Measurements from ENCODE around the gene ZFP1. TPM values are rescaled to one million over a fixed set of nuclear protein-coding genes. Genes with fewer than 3 reads are reported as not detected.

The ZFP1 gene
- total and polyA plus RNA-seq, 2 of the 4 experiments (the other 2 are of a cell fraction) = 3.8 to 16.0 TPM

DNA sequence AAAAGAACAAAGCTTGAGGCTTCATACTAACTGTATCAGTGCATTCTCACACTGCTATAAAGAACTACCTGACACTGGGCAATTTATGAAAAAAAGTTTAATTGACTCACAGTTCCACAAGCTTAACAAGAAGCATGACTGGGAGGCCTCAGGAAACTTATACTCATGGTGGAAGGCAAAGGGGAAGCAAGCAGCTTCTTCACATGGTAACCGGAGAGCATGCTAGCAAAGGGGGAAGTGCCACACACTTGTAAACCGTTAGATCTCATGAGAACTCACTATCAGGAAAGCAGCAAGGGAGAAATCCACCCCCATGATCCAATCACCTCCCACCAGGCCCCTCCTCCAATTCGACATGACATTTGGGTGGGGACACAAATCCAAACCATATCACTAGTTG lies 33.3 kb downstream of the ZFP1 start:
- Histone ChIP-seq H3K9ac (ENCODE audit: low read depth, low read length) (no peak overlapping the region), H3K4ac (ENCODE audit: low read depth, low read length) (no peak overlapping the region), H2AK5ac (ENCODE audit: low read depth, low read length) (no peak overlapping the region), H2BK20ac (ENCODE audit: low read depth, low read length) (no peak overlapping the region), H3K56ac (ENCODE audit: extremely low read depth, insufficient read depth, low read length) (no peak overlapping the region), H2BK15ac (ENCODE audit: low read depth, low read length) (no peak overlapping the region), H3K9me1 (ENCODE audit: insufficient read depth, low read length) (no peaks in the 10 kb centered on the region), H3K4me3 (ENCODE audit: insufficient read depth, low read depth, low read length) (no peak overlapping the region), H2AFZ (replicated peaks; ENCODE audit: low read length, poor library complexity) (no peak overlapping the region), H3K4me2 (ENCODE audit: low read depth, low read length) (no peak overlapping the region), H3K36me3 (ENCODE audit: control insufficient read depth, insufficient read depth, low read length) (no peaks in the 10 kb centered on the region), H2AK9ac (replicated peaks; ENCODE audit: low read depth, low read length, poor library complexity) (no peak overlapping the region), H3K27ac (ENCODE audit: insufficient read depth, low read length) (no peak overlapping the region), H3K23ac (ENCODE audit: low read depth, low read length) (no peak overlapping the region), H3K9me3 (ENCODE audit: control insufficient read depth, insufficient read depth, low read length) (peaks cover 5% of the 10 kb centered on the region), H4K5ac (ENCODE audit: low read depth, low read length) (no peak overlapping the region), H3K79me1 (ENCODE audit: low read depth in 1 of 2, low read length in 2 of 2) (no peaks in the 10 kb centered on the region), H3K18ac (ENCODE audit: low read depth, low read length) (no peak overlapping the region), H4K91ac (ENCODE audit: insufficient read depth, low read depth, low read length) (no peak overlapping the region), H2BK120ac (ENCODE audit: low read depth, low read length) (no peak overlapping the region), H4K20me1 (ENCODE audit: insufficient read depth, low read length) (no peaks in the 10 kb centered on the region), H3K27me3 (ENCODE audit: control insufficient read depth, insufficient read depth, low read length) (no peaks in the 10 kb centered on the region), H3K4me1 (ENCODE audit: control insufficient read depth, insufficient read depth, low read length) (no peaks in the 10 kb centered on the region), H4K8ac (ENCODE audit: low read depth in 2 of 2, low read length in 2 of 2) (no peak overlapping the region), H2BK5ac (ENCODE audit: low read depth, low read length, poor library complexity, severe bottlenecking) (no peak overlapping the region), H3K14ac (replicated peaks; ENCODE audit: low read depth, low read length) (no peak overlapping the region)
- 0% methylated on average over 1 of the region's 3 CpGs; no CpG with 5 or more reads in 1 of the 2 experiments for WGBS, 2 experiments (ENCODE audit: extremely low coverage in 2 of 2, insufficient read length in 1 of 2)
- intact Hi-C loops (cut with micrococcal nuclease) = no loop called here
- in situ Hi-C loops (cut with MboI; ENCODE audit: low sequenced_read_pairs) = no loop called here
- BruUV-seq (replicated peaks) = no TSS peak
- ChIA-PET POLR2A (ENCODE audit: unreplicated experiment) (no interaction called here), CTCF (no interaction called here)
- ATAC-seq (ENCODE audit: low read depth) = no peak
- TF ChIP-seq RFX5 (IDR thresholded peaks at IDR 0.05; ENCODE audit: low read depth, low read length) (no peak), NFE2L2 (IDR thresholded peaks at IDR 0.05; ENCODE audit: low read depth, low read length) (no peak), MAFK (IDR thresholded peaks at IDR 0.05; ENCODE audit: low read depth, low read length) (no peak), MXI1 (IDR thresholded peaks at IDR 0.05; ENCODE audit: borderline replicate concordance, low read depth, low read length) (no peak), SMC3 (IDR thresholded peaks at IDR 0.05; ENCODE audit: low read depth, low read length) (no peak), CEBPB (IDR thresholded peaks at IDR 0.05; ENCODE audit: low read depth, low read length) (no peak), FOS (IDR thresholded peaks at IDR 0.05; ENCODE audit: low read depth, low read length) (no peak)
- TF ChIP-seq, protein P1, sequence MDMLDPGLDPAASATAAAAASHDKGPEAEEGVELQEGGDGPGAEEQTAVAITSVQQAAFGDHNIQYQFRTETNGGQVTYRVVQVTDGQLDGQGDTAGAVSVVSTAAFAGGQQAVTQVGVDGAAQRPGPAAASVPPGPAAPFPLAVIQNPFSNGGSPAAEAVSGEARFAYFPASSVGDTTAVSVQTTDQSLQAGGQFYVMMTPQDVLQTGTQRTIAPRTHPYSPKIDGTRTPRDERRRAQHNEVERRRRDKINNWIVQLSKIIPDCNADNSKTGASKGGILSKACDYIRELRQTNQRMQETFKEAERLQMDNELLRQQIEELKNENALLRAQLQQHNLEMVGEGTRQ (IDR thresholded peaks at IDR 0.05; ENCODE audit: low read depth, low read length) = no peak
- dilution Hi-C loops (cut with HindIII; ENCODE audit: low sequenced_read_pairs, unreplicated experiment) = no loop called here
- no peak for DNase-seq

Measured in IMR-90 (cell line).